ENCODE data around the gene SCAPER. TPM values are rescaled to one million over a fixed set of nuclear protein-coding genes. Genes with fewer than 3 reads are reported as not detected.

Gene SCAPER
- total RNA-seq, 1 experiment from 2014 or later = 7.4 TPM

DNA sequence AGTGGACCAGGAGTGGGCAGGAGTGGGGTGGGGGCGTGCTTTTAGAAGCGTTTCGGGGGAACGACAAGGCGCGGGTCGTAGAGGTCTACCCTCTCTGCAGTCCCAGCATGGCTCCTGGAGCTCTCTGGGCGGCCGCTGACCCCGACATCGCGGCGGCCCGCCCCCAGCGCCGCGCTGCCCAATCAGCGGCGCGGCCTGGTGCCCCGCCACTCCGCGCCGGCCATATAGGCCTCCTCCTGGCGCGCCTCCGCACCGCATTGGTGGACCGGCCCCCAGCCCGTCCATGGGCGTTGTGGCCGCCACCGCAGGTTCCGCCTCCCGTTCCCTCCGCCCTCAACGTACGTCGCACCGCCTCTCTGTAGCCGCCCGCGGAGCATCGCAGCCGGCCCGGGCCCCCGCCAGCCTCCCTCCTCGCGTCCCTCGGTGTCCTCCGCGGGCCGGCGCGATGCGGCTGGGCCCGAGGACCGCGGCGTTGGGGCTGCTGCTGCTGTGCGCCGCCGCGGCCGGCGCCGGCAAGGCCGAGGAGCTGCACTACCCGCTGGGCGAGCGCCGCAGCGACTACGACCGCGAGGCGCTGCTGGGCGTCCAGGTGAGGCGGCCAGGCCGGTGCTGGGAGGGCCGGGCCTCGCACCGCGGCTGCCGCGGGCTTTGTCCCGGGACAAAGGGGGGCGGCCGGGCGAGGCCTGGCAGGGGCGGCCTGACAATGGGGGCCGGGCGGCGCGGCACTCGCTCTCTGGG is 26.4 kb upstream of the SCAPER start, which contains the start of gene RCN2:
RCN2 (plus strand) TSS at position 353 of the 738 bp plus-strand sequence; CDS start at position 446, 93 bp downstream.
- peaks cover 26 to 32% of the 10 kb centered on the region in 2 experiments for H3K4me1 Mint-ChIP-seq
- Histone ChIP-seq H4K91ac (ENCODE audit: insufficient read length, low read depth, low read length) (no peak within 1 kb of the TSS), H3K4me1 (ENCODE audit: insufficient read depth, low read length) (no peaks in the 10 kb centered on the region), H3K14ac (ENCODE audit: insufficient read depth, low read length) (peak within 1 kb of the TSS; percentile 76), H2BK15ac (ENCODE audit: low read depth, low read length) (no peak within 1 kb of the TSS), H3K18ac (ENCODE audit: insufficient read length, low read depth, low read length) (peak within 1 kb of the TSS; percentile 85), H3K4ac (ENCODE audit: low read depth, low read length) (no peak within 1 kb of the TSS), H3K27ac (ENCODE audit: insufficient read length, low read depth, low read length) (no peak within 1 kb of the TSS), H3K9ac (ENCODE audit: extremely low read depth, insufficient read length, low read length) (peak within 1 kb of the TSS; percentile 93), H3K23ac (ENCODE audit: insufficient read length, low read depth, low read length) (no peak within 1 kb of the TSS), H3K4me2 (ENCODE audit: insufficient read depth, insufficient read length, low read length) (peak within 1 kb of the TSS; percentile 86), H3K27me3 (ENCODE audit: insufficient read depth, low read length) (no peaks in the 10 kb centered on the region), H3K79me1 (ENCODE audit: insufficient read depth, low read depth, low read length, poor library complexity, severe bottlenecking) (no peaks in the 10 kb centered on the region), H2BK20ac (ENCODE audit: low read depth, low read length, poor library complexity, severe bottlenecking) (no peak within 1 kb of the TSS), H3K56ac (ENCODE audit: insufficient read length, low read depth, low read length) (no peak within 1 kb of the TSS), H2BK12ac (ENCODE audit: insufficient read length, low read depth, low read length) (no peak within 1 kb of the TSS), H3K23me2 (ENCODE audit: insufficient read length, low read depth, low read length, poor library complexity, severe bottlenecking) (no peaks in the 10 kb centered on the region), H2BK120ac (ENCODE audit: low read depth, low read length, poor library complexity, severe bottlenecking) (no peak within 1 kb of the TSS), H4K20me1 (ENCODE audit: control insufficient read depth, insufficient read depth, insufficient read length) (no peaks in the 10 kb centered on the region), H2AFZ (ENCODE audit: low read length) (peak within 1 kb of the TSS; percentile 26), H3K79me2 (ENCODE audit: insufficient read depth, low read length) (peaks cover 6% of the 10 kb centered on the region; the same call in 1 of the 2 replicates), H2AK5ac (ENCODE audit: insufficient read length, low read length) (no peak within 1 kb of the TSS), H3K9me3 (ENCODE audit: control insufficient read depth, low read depth, low read length) (no peaks in the 10 kb centered on the region), H3T11ph (ENCODE audit: low read length) (no peak within 1 kb of the TSS), H4K8ac (replicated peaks; ENCODE audit: insufficient read length, low read depth, low read length) (no peak within 1 kb of the TSS), H2BK5ac (ENCODE audit: insufficient read length, low read length) (peak within 1 kb of the TSS; percentile 5), H4K5ac (ENCODE audit: insufficient read length, low read depth, low read length) (peak within 1 kb of the TSS; percentile 22)
- H3K27ac Mint-ChIP-seq = peak within 1 kb of the TSS; percentile 96 to 98 (median 96)
- no CpG with 5 or more reads among the region's 96 CpGs for WGBS (ENCODE audit: extremely low coverage, insufficient read length, low lambda C conversion rate)
- no peaks in the 10 kb centered on the region for H3K27me3 Mint-ChIP-seq (ENCODE audit: low read depth)
- H3K4me3 Mint-ChIP-seq = peak within 1 kb of the TSS; percentile 86 to 96
- H3K9me3 Mint-ChIP-seq = no peaks in the 10 kb centered on the region; a peak in 1 of 5 replicates
- peaks cover 18 to 37% (median 34%) of the 10 kb centered on the region in 3 experiments for H3K36me3 Mint-ChIP-seq (ENCODE audit: insufficient read depth in 1 of 3, low read depth in 3 of 3)
- no peak for TF ChIP-seq CTCF (conservative IDR thresholded peaks at IDR 0.05)
- peak; percentile 94 for DNase-seq

Data from H9 (cell line).